Activated T-helper 1 cell treated with anti-CD3 and anti-CD28 coated beads, Interleukin-2, amount 50 U/mL, for 16 hours (primary cell): ENCODE data around the gene ELF2.
"Not testable (repeated sequence)": the region's sequence is repeated elsewhere in the genome, so short reads cannot be mapped to it uniquely, and the experiment has no call there.

ENCODE experiments used
- DNase-seq, 2 donors: peaks; one replicate each; pipeline ENCODE4 v3.0.0-alpha.2; 2020; ENCODE audit warnings: low read depth in 1 of 2, low spot score in 1 of 2

ELF2 gene

DNA sequence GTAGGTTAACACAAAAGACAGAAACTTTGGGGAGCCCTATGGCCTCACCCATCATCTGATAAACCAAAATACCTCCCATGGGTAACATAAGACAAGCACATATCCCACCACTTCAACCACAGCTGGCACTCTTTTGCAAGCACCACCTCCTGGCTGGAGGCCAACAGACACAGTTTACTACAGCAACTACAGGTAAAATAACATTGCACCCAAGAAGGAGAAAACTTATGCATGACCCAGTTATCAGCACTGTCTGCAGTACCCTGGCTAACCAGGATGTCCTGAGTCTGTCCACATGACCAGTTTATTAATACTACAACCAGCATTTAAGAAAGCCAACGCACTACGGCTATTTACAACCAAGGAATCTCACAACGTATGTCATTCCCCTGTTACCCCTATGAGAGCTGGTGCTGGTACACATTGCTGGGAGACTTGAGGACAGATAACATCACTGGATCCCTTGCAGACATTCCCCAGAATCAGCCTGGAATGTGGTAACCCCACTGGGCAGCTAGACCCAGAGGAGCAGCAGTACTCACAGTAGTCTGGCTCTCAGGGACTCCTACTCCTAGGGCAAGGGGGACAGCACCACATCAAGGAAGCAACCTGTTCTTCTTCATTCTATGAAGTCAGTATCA, 32.0 kb downstream of the ELF2 start:
- no peak for DNase-seq

DNA sequence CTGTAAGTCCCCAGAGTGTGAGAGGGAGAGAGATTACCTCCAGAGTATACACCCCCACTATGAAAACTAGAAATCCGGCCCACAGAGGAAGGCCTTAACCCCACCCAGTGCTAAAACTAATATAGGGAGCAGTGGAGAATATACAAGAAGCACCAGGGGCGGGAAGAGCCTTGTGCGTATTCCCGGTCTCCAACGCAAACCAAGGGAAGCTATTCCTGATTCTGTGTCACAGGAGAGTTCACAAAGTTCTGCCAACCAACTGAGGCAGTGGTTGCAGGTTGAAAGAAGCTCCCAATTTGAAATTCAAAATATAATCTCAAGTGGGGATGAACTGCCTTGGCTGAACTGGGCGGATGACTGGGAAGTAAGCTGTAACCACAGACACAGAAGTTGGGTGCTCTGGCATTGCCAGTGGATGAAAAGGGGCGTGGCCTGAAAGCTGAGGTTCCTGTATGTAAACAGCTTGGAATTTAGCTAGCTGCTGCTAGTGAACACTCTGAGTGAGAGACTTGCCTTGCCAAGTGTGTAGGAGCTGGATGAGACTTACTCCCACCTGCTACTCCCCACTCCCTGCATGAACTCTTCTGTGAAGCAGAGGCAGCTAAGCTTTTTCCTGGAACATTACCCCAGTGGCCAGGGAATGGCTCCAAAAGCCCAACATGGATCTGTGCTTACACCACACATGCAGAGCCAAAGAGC, 32.7 kb downstream of the ELF2 start:
- DNase-seq = no peak

DNA sequence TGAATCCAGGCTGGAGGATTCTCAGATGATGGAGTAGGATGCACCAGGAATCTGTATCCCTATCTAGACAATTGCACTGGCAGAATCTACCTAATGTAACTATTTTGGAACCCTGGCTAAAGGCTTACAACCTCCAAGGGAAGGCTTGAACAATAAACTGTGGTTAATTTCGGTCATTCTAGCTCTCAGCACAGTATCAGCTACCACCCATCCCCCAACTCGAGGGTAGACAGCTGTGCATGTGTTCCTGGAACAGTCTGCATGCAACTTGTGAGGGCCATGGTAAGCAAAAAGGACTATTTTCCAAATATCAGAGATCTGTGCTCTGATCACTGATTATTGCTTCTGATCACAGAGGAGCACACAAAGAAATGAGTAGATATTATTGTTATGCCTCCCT, 34.0 kb downstream of the ELF2 start:
- DNase-seq = no peak

DNA sequence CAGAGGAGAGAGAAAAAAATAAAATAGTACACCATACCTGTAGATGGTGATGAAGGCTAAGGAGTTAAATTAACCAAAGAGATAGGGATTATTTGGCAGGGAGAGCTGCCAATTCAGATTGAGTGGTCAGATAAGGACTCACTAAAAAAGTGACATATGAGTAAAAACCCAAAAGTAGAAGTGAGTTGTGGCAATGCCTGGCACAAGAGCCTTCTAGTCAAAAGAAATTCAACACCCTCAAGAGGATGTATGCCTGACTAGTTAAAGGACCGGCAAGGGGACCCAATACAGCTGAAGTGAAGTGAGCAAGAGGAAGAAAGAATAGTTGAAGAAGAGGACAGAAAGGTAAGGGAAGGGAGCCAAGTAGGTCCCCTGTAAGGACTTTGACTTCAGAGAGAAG, 34.9 kb downstream of the ELF2 start:
- DNase-seq = no peak

DNA sequence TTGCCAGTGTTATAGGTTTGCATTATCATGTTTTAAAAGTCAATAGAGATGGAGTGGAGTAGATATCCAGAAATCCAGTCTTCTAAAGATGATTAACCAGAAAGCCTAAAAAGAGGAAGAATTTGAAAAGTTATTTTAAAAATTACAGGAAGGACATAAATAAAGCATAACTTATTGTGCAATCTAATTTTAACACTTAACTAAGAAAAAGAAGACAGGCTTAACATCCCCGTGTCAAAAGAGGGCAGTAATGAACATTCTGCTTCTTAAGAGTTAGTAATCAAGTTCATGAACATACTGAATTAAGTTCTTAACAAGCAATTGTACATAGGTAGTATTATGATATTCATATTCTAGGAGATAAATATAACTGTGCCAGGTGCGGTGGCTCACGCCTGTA, 39.3 kb downstream of the ELF2 start:
- DNase-seq = no peak

GRCh38 chr4:139134403-139134802, 42.6 kb downstream of the ELF2 start:
- no peak for DNase-seq

DNA sequence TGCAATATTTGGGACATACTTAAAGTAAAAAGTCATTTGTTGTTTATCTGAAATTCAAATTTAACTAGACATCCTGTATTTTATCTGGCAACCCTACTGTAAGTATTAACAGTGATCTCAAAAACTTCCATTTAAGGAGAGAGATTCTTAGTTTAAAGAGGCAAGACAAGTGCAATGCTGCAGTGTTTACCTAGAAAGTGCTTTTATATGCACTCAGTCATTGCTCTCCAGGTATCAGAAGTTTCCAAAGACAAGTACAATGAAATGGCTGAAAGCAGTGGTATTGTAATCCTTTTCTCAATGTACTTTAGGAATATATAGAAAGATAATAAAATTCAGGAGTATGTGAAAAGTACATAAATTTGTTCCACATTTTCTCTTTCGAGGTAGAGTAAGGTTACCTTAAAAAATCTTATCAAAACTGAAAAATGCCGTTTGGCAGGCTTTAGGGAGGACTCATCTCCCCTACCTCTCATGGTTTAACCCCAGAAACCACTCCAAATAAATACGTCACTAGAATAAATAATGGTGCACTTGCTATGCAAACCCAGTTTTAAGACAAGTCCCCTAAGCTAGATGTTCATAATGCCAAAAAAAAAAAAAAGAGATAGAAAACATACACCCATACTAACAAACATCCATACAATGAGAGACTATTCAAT, 45.7 kb downstream of the ELF2 start:
- DNase-seq = no peak

DNA sequence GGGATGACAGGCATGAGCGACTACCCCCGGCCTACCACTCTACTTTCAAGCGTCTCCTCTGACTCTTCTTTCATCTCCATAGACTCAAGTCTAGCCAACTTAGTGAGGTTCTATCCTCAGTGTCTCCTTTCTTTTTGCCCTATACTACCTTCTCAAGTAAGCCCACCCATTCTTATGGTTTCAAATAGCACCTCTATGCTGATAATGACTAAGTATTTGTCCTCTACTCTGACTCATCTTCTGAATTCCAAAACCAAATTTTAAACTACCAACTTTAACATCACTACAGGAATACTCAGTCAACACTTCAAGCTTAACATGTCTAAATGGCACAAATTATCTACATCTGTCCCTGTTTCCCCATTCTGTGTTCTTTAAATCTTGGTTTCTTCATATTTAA, 47.8 kb downstream of the ELF2 start:
- DNase-seq = no peak

DNA sequence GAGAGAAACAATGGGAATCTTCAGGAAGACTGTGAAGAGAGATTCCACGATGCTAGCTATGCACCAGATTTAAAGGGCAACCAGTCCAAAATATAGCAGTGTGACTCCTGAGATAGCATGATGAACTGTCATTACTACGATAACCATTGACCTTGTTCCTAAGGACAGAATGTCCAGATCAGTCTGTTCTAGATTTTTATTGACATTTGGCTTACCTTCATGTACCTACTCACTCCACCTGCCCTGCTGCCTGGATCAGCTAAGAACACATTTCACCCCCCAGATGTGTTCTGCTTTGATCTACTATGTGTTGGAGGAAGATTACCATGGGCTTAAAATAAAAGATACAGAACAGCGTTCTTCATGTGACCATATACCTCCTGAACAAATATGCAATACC, 50.1 kb downstream of the ELF2 start:
- no peak for DNase-seq

DNA sequence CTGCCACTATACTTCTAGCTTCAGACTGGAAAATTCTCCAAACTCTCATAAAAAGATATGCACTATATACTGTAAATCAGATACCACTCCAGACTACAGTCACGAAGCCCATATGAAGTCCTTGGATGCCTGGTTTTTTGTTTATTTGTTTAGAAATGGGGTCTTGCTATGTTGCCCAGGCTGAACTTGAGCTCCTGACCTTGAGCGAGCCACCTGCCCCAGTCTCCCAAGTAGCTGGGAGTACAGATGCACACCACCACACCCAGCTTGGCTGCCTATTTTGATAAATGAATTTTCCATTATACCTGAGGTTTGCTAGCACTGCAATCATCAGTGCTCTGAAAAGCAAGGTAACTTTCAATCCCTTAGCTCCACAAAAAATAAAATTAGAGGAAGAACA, 53.1 kb downstream of the ELF2 start:
- no peak for DNase-seq

DNA sequence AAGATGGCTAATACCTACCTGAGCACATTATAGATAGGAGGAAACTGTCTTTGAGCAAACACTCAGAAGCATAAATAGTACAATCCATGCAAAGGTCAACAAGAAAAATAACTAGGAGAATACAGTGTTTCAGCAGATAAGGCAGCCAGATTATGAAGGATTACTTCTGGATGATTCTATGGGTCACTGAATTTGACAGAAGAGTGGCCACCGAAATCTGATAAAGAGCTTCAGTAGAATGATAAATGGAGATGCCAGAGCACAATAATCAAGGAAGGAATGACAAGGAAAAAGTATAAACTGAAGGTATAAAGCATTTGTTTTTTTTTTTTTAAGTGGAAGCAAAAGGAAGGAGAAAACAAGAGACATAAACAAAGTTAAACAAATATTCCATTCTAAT, 58.7 kb downstream of the ELF2 start:
- DNase-seq = no peak

DNA sequence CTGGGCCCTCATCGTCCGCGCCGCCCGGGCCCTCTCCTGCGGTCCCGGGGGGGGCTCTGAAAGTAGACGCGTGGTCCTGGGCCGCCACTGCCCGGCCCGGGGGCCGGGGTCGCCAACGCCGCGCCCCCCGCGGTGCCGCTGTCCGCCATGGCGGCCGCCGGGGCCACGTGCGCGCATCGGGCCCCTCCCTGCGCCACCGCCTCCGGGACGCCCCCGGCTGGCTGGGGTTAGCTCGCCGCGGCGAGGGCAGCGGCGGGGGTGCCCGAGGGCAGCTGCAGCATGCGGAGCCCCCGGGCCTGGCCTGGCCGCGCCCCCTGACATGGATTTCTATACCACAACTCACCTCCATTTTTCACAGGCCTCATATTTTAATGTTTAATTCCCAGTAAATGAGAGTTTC, 61.8 kb downstream of the ELF2 start:
- no peak for DNase-seq

DNA sequence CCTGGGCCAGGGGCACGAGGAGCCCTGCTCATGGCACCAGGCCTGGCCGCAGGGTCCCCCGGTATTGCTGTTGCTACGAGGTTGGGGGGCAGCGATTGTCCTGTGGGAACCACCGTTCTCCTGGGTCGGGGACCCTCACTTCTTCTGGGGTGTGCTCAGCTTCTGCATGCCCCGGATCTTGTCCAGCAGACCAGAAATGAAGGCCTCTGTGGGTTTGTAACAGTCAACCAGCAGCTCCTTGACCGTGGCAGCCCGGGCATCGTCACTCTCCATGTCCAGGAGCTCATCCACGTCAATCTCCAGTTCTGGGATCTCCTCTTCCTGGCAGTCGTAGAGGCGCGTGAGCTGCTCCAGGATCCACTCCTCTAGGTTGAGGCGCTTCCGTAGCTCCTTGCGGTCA, 62.2 kb downstream of the ELF2 start:
- DNase-seq = not testable (repeated sequence)

DNA sequence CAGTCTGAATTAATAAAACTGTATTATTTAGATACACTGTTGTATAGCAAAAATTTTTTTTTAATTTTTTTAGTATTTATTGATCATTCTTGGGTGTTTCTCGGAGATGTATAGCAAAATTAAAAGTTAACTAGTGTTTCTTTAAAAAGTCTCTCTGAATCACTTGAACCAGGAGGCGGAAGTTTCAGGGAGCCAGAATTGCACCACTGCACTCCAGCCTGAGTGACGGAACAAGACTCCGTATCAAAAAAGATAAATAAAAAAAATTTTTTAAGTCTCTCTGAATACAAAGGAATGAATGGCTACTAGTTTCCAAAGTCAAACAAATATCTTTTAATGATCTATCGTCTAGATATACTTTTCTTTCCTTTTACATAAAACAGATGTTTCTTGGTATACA, 64.4 kb downstream of the ELF2 start:
- no peak for DNase-seq

GRCh38 chr4:139108567-139109128, 68.4 kb downstream of the ELF2 start:
- no peak for DNase-seq

DNA sequence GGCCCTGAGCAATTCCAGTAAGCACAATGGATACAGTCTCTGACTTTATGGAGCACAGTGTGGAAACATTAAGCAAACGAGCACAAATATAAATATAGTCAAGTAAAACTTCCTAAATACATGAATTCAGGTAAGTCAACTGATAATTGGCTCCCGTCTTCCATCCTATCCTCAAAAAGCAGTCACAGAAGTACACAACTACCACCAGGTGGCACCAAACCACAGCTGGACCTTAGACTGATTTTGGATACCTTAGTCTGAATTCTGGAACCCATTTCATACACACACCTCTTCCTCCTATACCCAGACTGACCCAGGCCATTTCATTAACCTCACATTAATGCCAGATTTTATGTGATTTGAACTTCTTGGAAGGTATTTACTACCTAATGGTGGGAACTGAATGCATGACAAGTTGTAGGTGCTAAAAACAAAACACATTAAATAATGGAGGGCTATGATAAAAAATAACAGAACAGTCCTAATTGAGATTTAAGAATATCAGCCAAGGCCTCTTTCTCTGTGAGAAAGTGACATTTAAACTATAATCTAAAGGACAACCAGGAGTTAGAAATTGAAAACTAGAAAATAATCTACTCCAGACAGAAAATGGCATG, 77.5 kb downstream of the ELF2 start:
- DNase-seq = peak; percentile 41 to 59

DNA sequence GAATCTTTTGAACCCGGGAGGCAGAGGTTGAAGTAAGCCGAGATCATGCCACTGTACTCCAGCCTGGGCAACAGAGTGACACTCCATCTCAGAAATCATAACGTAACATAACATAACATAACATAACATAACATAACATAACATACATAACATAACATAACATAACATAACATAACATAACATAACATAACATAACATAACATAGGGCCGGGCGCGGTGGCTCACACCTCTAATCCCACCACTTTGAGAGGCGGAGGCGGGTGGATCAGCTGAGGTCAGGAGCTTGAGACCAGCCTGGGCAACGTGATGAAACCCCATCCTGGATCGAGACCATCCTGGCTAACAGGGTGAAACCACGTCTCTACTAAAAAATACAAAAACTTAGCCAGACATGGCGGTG, 84.7 kb downstream of the ELF2 start:
- no peak for DNase-seq

DNA sequence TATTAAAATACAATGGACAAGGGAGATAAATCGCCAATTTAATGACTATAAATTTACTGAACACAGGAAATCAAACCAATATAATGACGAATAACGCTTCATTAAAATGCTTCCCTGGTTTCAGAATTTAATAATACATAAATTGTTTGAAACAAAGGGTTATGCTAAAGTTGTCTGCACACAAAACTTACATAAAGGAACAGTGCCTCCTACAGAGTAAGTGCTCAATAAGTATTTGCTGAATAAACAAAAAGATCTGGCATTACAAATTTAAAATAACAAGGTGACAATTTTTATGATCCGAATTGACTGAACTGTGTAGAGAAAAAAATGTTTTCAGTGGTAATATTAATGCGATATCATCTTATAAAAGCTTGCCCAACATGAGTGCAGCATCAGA, 91.9 kb downstream of the ELF2 start:
- no peak for DNase-seq

GRCh38 chr4:139084804-139085093, 92.3 kb downstream of the ELF2 start:
- DNase-seq = no peak

- peak; percentile 67 to 77 for DNase-seq
Measured at GRCh38 chr4:139083956-139084803, 92.8 kb downstream of the ELF2 start.

DNA sequence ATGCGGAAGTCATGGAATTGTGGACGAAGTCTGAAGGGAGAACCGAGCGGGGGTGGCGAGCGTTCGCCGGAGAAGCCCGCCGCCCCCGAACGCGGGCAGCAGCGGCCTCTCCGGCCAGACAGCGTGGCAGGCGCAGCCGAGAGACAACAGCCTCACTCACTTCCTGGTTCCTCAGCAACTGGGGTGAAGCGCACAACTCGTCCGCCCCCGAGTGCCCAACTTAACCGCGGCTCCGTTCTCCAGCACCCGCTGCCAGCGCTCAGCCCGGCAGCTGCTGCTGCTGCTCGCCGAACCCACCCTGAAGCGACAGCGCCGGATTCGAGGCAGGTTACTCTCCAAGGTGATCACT, 93.4 kb downstream of the ELF2 start:
- peak in 1 of 2 donors; percentile 44 for DNase-seq
